ENCODE measurements around the gene UBL7. TPM values are rescaled to one million over a fixed set of nuclear protein-coding genes. Genes with fewer than 3 reads are reported as not detected.
"Not testable (repeated sequence)": the region's sequence is repeated elsewhere in the genome, so short reads cannot be mapped to it uniquely, and the experiment has no call there.

Gene UBL7
- total RNA-seq (2014; rRNA removed; shearing (Covaris generic)), result 71.9 and 77.1 TPM in 2 replicates

GRCh38 chr15:74460871-74461846 is at the start of gene UBL7:
TSS of gene UBL7 (minus strand) at chr15:74461160. CDS start at chr15:74458867, 2,293 bp downstream.
- Histone ChIP-seq H3K36me3 (peaks cover 17% of the 10 kb centered on the region), H3K27ac (peak within 1 kb of the TSS; percentile 99), H3K9me3 (replicated peaks) (peaks cover 13% of the 10 kb centered on the region), H3K4me3 (peak within 1 kb of the TSS; percentile 77), H3K27me3 (no peaks in the 10 kb centered on the region), H3K4me1 (peaks cover 9% of the 10 kb centered on the region; the same call in 1 of the 2 replicates)
- peak; percentile 99 for DNase-seq

DNA sequence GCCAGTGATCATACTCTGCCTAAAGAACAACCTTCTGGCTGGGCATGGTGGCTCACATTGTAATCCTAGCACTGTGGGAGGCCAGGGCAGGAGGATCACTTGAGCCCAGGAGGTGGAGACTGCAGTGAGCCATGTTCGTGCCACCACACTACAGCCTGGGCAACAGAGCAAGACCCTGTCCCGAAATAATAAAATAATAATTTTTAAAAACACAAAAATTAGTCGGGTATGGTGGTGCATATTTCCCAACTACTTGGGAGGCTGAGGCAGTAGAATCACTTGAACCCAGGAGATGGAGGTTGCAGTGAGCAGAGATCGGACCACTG is 45.5 kb upstream of the UBL7 start:
- Histone ChIP-seq H3K27ac (no peak overlapping the region), H3K36me3 (peaks cover 8% of the 10 kb centered on the region), H3K4me3 (no peak overlapping the region), H3K9me3 (replicated peaks) (no peaks in the 10 kb centered on the region), H3K27me3 (no peaks in the 10 kb centered on the region), H3K4me1 (no peaks in the 10 kb centered on the region)
- no peak for DNase-seq

DNA sequence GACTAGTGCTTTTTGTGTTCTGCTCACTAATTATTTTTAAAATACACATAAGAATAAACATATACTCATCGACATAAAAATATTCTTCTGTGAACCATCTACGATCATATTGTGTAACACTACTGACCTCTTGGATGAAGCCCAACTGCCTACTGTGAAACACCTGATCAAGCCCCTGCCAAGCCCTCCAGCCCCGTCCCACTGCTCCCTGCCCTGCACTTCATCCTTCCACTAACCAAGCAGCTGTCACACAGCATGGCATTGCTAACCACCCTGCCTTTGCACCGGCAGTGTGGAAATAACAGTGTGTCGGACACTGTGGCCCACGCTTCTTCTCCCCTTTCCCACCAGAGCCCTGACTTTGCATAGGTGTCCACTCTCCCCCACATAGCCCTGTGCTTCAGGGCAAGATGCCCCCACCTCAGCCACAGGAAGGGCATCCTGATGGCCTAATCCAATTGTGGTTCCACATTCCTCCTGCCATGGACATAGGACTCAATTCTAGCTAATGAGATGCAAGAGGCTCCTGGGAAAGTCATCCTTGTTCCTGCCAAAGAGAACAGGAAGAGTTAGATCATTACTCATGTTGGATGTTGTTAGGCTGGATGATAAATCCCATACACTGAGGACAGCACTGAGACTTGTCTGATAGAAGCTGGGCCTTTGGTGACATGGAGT is 45.0 kb upstream of the UBL7 start:
- H3K9me3 ChIP-seq (replicated peaks), result no peaks in the 10 kb centered on the region
- H3K36me3 ChIP-seq, result peaks cover 8% of the 10 kb centered on the region
- H3K27me3 ChIP-seq, result no peaks in the 10 kb centered on the region
- no peaks in the 10 kb centered on the region for H3K4me1 ChIP-seq
- H3K27ac ChIP-seq, result no peak overlapping the region
- no peak for DNase-seq
- no peak overlapping the region for H3K4me3 ChIP-seq

DNA sequence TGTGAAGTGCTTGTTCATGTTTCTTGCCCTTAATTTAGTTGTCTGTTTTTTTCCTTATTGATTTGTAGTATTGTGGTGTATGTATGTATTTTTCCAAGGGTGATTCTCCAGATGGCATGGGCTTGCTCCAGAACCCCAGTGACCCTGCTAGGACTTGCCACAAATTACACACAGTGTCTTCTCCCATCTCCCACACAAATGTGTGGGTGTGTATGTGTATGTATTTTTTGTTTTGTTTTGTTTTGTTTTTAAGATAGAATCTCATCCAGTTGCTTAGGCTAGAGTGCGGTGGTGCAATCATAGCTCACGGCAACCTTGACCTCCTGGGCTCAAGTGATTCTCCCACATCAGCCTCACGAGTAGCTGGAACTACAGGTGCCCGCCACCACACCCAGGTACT is 43.9 kb upstream of the UBL7 start:
- Histone ChIP-seq H3K4me3 (no peak overlapping the region), H3K9me3 (replicated peaks) (no peaks in the 10 kb centered on the region), H3K4me1 (no peaks in the 10 kb centered on the region), H3K27me3 (no peaks in the 10 kb centered on the region), H3K27ac (no peak overlapping the region), H3K36me3 (peaks cover 8% of the 10 kb centered on the region)
- no peak for DNase-seq

DNA sequence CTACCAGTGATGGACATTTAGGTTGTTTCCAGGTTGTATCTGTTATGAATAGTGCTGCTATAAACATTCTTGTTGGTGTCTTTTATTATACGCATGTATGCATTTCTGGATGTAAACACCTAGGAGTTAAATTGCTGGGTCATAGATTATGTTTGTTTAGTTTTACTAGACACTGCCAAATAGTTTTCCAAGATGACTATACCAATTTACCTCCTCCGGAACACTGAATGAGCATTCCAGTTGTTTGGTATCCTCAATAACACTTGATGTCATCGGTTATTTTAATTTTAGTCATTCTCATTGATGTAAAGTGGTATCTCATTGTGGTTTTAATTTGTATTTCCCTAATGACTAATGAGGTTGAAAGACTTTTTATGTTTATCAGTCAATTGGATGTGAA is 43.5 kb upstream of the UBL7 start:
- no peaks in the 10 kb centered on the region for H3K27me3 ChIP-seq
- no peak overlapping the region for H3K27ac ChIP-seq
- no peak for DNase-seq
- H3K36me3 ChIP-seq, result peaks cover 8% of the 10 kb centered on the region
- no peak overlapping the region for H3K4me3 ChIP-seq
- H3K4me1 ChIP-seq, result no peaks in the 10 kb centered on the region
- H3K9me3 ChIP-seq (replicated peaks), result no peaks in the 10 kb centered on the region

GRCh38 chr15:74502301-74502700 is 41.3 kb upstream of the UBL7 start:
- H3K4me1 ChIP-seq, result peaks cover 6% of the 10 kb centered on the region
- no peak for DNase-seq
- H3K27me3 ChIP-seq, result no peaks in the 10 kb centered on the region
- H3K9me3 ChIP-seq (replicated peaks), result no peaks in the 10 kb centered on the region
- H3K36me3 ChIP-seq, result peaks cover 8% of the 10 kb centered on the region
- H3K4me3 ChIP-seq, result no peak overlapping the region
- no peak overlapping the region for H3K27ac ChIP-seq

GRCh38 chr15:74500401-74500800 is 39.4 kb upstream of the UBL7 start:
- Histone ChIP-seq H3K27me3 (no peaks in the 10 kb centered on the region), H3K36me3 (peaks cover 8% of the 10 kb centered on the region), H3K9me3 (replicated peaks) (no peaks in the 10 kb centered on the region), H3K4me1 (peaks cover 11% of the 10 kb centered on the region), H3K4me3 (no peak overlapping the region), H3K27ac (no peak overlapping the region)
- DNase-seq, result no peak

DNA sequence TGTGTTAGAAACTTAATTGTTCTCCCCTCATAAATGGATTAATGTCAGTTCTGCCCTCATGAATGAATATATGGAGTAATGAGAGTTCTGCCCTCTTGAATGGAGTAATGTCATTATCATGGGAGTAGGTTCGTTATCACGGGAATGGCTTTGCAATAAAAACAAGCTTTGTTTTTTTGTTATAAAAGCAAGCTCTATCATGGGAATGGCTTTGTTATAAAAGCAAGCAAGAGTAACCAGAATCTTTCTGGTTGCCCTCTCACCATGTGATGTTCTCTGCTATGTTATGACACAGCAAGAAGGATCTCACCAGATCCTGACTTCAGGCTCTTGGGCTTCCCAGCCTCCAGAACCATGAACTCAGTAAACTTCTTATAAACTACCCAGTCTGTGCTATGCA is 38.4 kb upstream of the UBL7 start:
- Histone ChIP-seq H3K4me3 (no peak overlapping the region), H3K36me3 (peaks cover 10% of the 10 kb centered on the region), H3K9me3 (replicated peaks) (no peaks in the 10 kb centered on the region), H3K4me1 (peaks cover 11% of the 10 kb centered on the region), H3K27ac (no peak overlapping the region), H3K27me3 (no peaks in the 10 kb centered on the region)
- no peak for DNase-seq

DNA sequence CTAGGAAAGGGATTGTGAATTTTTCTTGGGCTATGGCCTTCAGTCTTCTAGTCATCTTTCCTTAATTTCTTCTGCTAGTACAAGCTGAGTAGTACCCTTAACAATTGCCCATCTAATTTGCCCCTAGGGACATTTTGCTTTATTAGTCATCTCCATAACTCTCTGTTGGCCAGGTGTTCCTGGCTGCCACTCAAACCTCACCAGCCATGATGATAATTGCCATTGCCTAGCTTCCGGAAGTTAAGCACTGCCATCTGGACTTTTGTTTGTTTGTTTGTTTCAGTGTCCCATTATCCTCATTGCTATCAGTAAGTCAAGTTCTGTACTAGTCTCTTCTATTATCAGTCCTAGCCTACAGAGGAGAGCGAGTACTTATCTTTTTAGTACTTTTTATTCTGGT is 36.6 kb upstream of the UBL7 start:
- H3K36me3 ChIP-seq, result peaks cover 4% of the 10 kb centered on the region; the same call in 1 of the 2 replicates
- H3K27me3 ChIP-seq, result no peaks in the 10 kb centered on the region
- H3K4me3 ChIP-seq, result no peak overlapping the region
- peak overlapping the region; percentile 25 for H3K27ac ChIP-seq
- no peaks in the 10 kb centered on the region for H3K9me3 ChIP-seq (replicated peaks)
- peak; percentile 54 to 74 for DNase-seq
- peaks cover 11% of the 10 kb centered on the region for H3K4me1 ChIP-seq

DNA sequence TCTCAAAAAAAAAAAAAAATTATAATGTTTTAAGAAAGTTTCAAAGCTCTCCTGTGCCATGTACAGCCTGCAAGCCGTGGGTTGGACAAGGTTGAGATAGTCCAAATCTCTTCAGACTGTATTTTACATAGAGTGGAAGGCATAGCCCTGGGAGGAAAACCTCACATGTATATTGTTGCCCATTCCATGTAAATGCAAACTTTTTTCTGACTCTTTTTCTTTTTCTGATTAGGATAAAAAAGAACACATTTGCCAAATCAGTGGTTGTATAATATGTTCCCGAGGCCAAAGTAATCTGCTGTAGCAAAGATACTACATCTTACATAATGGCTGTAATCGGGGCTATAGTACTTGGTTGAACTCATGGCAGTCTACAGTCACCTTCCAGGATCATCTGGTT is 35.7 kb upstream of the UBL7 start:
- Histone ChIP-seq H3K27ac (no peak overlapping the region), H3K9me3 (replicated peaks) (no peaks in the 10 kb centered on the region), H3K4me3 (no peak overlapping the region), H3K27me3 (no peaks in the 10 kb centered on the region), H3K36me3 (peaks cover 4% of the 10 kb centered on the region), H3K4me1 (peaks cover 11% of the 10 kb centered on the region)
- no peak for DNase-seq

GRCh38 chr15:74490339-74490689 is 29.4 kb upstream of the UBL7 start:
- H3K27me3 ChIP-seq, result no peaks in the 10 kb centered on the region
- peaks cover 5% of the 10 kb centered on the region; the same call in 1 of the 2 replicates for H3K4me1 ChIP-seq
- H3K9me3 ChIP-seq (replicated peaks), result no peaks in the 10 kb centered on the region
- H3K4me3 ChIP-seq, result no peak overlapping the region
- H3K36me3 ChIP-seq, result peaks cover 7% of the 10 kb centered on the region
- no peak overlapping the region for H3K27ac ChIP-seq
- DNase-seq, result no peak

DNA sequence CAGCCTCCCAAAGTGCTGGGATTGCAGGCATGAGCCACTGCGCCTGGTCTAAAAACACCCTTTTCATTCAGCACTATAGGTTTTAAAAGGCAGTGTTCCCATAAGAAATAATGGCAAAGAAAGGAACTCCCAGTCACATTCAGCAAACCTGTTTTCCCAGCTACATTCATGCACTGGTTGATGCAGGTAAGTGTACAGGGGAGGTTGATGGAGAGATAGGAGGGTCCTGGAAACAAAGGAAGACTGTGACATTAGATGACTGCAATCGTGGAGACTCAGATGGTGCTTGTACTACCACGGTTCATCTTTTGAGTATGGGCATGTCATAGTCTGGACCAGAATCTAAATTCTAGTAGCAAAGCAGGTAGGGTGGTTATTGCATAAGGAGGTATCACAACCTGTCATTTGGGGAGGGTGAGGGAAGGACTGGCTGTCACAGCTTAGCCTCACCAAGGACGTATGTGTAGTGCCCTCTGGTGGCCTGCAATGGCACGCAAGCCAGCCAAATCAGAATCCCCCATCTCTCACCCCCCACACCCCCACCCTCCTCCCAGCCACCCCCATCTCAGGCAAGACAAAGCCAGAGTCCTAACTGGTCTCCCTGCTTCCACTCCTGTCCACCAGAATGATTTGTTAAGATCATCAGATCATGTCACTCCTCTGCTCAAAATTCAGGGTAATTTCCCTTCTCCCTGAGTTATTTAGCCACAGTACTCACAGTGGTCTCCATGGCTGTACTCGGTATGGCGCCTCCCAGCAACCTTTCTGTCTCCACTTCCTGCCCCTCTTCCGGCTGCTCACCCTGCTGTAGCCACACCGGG is 28.8 kb upstream of the UBL7 start:
- H3K4me3 ChIP-seq, result no peak overlapping the region
- H3K36me3 ChIP-seq, result peaks cover 2% of the 10 kb centered on the region
- no peaks in the 10 kb centered on the region for H3K27me3 ChIP-seq
- H3K27ac ChIP-seq, result no peak overlapping the region
- H3K4me1 ChIP-seq, result peaks cover 5% of the 10 kb centered on the region; the same call in 1 of the 2 replicates
- no peaks in the 10 kb centered on the region for H3K9me3 ChIP-seq (replicated peaks)
- peak; percentile 72 to 81 for DNase-seq

GRCh38 chr15:74488776-74489175 is 27.8 kb upstream of the UBL7 start:
- peaks cover 5% of the 10 kb centered on the region; the same call in 1 of the 2 replicates for H3K4me1 ChIP-seq
- H3K4me3 ChIP-seq, result no peak overlapping the region
- H3K36me3 ChIP-seq, result peaks cover 2% of the 10 kb centered on the region; the same call in 1 of the 2 replicates
- H3K9me3 ChIP-seq (replicated peaks), result no peaks in the 10 kb centered on the region
- no peak overlapping the region for H3K27ac ChIP-seq
- no peaks in the 10 kb centered on the region for H3K27me3 ChIP-seq
- no peak for DNase-seq

- no peak overlapping the region for H3K27ac ChIP-seq
- H3K4me3 ChIP-seq, result no peak overlapping the region
- no peak for DNase-seq
- no peaks in the 10 kb centered on the region for H3K27me3 ChIP-seq
- no peaks in the 10 kb centered on the region for H3K9me3 ChIP-seq (replicated peaks)
- H3K4me1 ChIP-seq, result no peaks in the 10 kb centered on the region
- H3K36me3 ChIP-seq, result peaks cover 4% of the 10 kb centered on the region; the same call in 1 of the 2 replicates
Observed at GRCh38 chr15:74482661-74483060, 21.7 kb upstream of the UBL7 start.

GRCh38 chr15:74480364-74480763 is 19.4 kb upstream of the UBL7 start:
- not testable (repeated sequence) for H3K27me3 ChIP-seq; H3K36me3 ChIP-seq; DNase-seq; H3K27ac ChIP-seq; H3K4me1 ChIP-seq; H3K9me3 ChIP-seq (replicated peaks); H3K4me3 ChIP-seq
